Activated CD8-positive, alpha-beta memory T cell treated with anti-CD3 and anti-CD28 coated beads, Interleukin-2, amount 50 U/mL, for 48 hours (primary cell): ENCODE measurements around the gene TMX2.
"Not testable (repeated sequence)": the region's sequence is repeated elsewhere in the genome, so short reads cannot be mapped to it uniquely, and the experiment has no call there.

ENCODE experiments used
- DNase-seq: peaks from one replicate; pipeline ENCODE4 v3.0.0-alpha.2; 2020

The TMX2 gene, protein sequence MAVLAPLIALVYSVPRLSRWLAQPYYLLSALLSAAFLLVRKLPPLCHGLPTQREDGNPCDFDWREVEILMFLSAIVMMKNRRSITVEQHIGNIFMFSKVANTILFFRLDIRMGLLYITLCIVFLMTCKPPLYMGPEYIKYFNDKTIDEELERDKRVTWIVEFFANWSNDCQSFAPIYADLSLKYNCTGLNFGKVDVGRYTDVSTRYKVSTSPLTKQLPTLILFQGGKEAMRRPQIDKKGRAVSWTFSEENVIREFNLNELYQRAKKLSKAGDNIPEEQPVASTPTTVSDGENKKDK

DNA sequence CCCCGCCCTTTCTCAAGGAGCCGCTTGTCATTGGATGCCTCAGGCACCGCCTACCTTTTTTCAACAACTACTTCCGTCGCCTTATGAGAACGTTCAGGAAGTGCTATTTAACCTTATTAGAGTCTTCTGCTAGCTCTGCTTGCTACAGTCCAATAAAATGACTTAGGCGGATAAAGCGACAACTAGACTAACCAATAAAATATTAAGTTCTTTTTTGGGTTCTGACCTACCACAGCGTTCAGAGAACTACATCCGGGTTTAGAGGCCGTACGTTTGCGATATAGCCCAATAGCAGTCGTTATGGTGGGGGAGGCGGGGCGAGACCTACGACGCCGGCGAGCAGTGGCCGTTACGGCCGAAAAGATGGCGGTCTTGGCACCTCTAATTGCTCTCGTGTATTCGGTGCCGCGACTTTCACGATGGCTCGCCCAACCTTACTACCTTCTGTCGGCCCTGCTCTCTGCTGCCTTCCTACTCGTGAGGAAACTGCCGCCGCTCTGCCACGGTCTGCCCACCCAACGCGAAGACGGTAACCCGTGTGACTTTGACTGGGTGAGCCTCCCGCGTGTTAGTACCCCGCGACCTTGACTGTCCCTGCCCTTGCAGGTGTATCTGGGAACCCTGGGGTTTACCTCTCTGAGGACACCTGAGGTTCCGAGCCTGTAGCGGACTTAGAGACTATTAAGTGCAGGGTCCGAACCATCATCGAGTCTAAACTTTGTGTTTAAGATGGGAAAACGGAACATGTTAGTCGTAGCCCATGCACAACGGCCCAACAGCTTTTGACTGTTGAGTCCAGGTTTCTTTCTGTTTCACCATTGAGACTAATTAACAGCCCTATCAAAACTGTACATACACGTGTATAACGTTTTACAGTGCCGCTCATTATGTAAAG lies at the start of gene TMX2:
TSS of gene TMX2 (plus strand) at position 338 of the 895 bp plus-strand sequence. CDS start at position 364, 26 bp downstream.
- peak; percentile 89 for DNase-seq

DNA sequence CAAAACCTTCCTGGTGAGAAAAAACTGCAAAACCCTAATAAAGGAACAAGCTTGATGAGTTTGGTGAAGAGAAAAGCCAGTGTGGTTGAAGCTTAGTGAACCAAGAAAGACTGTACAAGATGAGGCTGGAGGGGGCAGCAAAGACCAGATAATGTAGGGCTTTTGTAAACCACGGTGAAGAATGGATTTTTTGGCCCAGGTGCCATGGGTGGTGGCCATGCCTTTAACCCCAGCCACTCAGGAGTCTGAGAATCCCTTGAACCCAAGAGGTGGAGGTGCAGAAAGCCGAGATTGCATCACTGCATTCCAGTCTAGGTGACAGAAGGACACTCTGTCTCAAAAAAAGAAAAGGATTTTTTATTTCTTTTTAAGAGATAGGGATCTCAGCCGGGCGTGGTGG lies 49.5 kb upstream of the TMX2 start:
- no peak for DNase-seq

DNA sequence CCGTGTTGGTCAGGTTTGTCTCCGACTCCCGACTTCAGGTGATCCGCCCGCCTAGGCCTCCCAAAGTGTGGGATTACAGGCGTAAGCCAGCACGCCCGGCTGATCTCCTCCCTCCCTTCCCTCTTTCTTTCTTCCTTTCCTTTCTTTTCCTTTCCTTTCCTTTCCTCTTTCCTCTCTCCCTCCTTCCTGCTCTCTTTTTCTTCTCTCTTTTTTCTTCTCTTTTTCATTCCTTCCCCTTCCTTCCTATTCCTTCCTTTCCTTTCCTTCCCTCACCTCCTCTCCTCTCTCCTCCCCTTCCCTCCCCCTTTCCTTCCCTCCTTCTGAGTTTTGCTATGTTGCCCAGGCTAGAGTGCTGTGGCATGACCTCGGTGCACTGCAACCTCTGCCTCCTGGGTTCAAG lies 48.4 kb upstream of the TMX2 start:
- no peak for DNase-seq

DNA sequence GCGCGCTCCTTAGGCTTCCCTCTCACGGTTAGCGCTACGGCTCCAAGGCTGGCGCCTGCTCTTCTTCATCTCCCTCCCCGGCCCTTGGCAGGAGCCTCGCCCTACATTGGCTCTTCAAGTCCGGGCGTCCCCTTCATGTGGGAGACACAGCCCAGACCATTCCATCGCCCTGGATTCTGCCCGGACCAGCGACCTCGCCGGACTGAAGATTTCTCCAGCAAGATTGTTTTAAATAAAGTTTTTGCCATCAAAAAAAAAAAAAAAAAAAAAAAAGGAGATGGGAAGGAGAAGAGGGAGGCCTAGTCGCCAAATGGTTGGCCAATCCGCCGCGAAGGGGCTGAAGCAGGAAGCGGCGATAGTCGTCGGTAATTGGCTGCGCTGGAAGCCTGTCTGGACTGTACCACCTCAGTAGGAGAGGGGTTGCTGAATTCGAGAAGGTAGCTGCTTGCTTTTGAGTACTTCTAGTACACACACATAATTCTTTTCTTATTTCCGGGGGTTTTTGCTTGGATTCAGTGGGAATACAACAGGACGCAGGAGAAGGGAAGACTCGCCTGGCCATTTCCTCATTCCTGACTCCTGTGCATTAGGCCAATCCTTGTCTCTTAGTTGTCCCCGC lies 45.2 kb upstream of the TMX2 start:
- DNase-seq: peak; percentile 90

DNA sequence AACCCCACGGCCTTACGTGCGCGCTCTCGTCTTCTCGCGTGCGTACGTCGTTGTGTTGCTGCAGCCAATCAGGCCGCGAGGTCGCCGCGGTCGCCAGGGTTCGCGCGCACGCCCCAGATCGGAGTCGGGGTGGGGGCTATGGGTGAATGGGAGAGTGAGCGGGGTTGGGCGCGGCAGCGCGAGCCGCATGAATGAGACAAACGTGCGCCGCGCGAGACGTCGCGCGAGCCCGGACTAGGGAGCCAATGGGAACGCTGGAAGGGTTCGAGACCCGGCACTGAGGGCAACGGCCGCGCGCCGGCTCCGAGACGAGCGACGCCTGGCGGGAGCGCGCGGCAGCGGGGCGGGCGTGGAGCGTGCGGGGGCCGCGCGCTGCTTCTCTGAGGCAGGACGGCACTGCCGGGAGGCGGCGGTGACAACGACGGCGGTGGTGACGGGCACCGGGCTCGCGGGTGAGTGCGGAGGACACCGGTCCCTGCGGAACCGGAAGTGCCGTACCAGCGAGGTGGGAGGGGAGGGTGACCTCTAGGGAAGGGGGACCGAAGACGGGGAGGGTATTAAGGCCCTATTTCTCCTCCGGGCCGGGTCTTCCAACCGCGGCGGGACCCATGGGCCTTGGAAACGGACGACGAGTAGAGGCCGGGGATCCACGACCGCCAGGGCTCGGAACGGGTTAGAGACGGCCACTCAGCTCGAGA lies 44.5 kb upstream of the TMX2 start, which contains the start of gene ZDHHC5:
TSS of gene ZDHHC5 (plus strand) at position 379 of the 698 bp plus-strand sequence. CDS start 4,977 bp downstream, outside the sequence.
- DNase-seq: peak; percentile 99

DNA sequence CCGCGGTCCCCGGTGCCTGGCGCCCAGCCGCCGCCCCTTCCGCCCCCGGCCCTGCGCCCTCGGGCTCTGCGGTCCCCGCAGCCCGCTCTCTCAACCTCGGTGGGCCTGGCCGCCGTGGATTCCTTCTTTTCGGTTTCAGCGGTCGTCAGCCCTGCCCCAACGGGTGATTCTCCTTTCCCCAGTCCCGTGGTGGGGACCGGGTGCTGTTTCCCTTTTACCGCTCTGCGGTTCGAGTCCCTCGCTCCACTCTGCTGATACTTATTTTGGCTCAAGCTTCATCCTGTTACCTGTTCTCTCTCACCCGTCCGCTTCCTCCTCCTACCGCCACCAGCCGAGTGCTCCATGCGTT lies 44.0 kb upstream of the TMX2 start:
- no peak for DNase-seq

DNA sequence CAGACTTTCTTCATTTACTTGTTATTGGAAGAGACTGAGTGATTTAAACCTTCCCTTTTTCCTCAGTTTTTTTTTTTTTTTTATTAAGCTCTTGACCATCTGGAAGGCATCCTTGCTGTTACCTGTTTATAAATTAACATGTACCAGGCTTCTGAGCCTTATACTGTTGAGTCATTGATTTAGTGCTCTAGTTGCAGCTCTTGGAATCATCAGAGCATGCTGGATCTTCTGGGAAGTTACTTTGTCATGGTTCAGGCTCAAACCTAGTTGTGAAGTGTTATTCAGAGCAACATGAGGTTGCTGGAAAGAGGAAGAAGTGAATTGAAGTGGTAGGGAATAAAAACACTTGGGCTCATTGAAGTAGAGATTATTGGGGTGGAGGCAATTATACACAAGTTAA lies 38.1 kb upstream of the TMX2 start:
- DNase-seq: no peak

DNA sequence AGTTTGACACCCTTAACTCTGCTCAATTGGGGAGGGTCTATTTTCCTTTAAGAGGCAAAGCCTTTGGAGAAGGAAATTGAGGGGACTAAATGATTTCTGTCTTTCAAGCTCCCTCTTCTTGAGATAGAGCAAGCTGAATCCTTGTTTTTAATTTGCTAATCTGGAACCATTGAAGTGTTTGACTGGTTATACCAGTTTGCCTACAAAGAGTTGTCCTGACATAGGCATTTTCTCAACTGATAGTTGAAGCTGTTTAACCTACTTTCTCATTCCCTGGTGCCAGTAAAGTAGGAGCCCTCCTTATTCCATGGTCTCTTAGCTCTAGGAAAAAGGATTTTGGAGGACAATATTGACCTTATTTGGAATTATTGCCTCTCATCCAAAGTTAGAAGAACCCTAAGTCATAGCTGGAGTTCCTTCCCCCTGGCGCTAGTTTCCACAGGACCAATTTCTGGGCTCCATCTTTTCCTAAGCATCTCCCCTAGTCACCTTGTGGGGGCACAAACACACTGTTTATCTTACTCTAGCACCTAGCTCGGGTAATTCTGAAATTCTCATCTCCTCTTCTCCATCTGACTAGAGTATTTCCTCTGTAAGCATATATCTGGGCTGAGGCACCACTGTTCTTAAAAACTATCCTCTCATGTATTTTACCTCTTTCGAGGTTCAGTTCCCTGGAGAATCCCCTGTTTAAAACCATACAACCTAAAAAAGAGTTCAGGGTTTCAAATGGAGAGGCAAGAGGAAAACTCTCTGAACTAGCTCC lies 37.0 kb upstream of the TMX2 start:
- DNase-seq: no peak

DNA sequence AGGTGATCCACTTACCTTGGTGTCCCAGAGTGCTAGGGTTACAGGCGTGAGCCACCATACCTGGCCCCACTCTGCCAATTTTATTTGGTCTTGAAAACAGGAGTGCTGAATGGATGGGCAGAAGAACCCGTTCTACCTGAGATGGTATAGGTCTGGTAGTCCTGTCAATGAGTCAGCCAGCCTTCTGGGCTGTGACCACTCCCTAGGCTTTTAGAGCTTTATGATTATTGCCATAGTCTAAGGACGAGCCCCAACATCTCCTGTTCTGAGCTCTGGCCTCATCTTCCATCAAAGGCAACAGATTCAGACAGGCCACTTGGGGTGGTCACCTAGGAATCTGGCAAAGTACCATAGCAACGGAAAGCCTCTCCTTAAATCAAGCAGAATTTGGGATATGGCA lies 33.0 kb upstream of the TMX2 start:
- no peak for DNase-seq

DNA sequence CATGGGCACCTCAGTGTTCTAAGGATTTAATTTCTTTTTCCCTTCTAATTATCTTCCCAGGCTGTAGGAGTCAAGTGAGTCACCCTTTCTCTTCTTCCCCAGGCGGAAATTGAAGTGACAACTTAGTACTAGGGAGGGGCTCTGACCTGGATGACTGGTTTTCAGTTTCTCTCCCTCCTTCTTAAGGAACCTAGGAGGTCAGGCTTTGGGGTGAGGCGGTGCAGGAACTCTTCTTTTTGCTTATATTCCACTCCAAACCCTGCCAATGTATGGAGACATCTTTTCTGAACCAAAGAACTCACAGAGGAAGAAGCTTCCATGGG lies 31.9 kb upstream of the TMX2 start:
- DNase-seq: no peak

DNA sequence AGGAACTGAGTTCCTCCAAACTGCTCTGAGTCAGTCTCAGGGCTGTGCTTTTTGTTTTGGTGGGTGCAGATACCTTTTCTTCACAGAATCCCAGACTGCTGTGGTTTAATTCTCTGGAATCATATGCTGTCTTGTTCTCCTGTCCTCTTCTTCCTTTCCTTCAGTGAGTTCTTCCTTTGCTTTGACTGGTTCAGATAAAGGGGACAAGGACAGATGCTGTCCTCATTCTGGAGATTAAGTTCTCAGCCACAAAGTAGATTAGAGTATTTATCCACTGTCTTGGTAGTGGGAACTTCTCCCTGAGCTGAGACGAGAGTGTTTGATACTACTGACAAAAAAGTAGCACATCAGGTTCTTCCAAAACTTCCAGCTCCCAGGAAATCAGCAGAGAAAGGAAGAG lies 31.2 kb upstream of the TMX2 start:
- no peak for DNase-seq

DNA sequence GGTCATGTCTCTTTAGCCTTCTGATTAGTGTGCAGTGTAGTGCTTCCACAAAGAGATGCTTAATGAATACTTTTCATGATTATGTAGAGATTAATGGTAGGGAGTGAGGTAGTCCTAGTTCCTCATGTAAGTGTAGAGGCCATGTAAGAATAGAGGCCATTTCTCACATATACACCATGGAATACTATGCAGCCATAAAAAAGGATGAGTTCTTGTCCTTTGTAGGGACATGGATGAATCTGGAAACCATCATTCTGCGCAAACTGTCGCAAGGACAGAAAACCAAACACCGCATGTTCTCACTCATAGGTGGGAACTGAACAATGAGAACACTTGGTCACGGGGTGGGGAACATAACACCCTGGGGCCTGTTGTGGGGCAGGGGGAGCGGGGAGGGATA lies 21.9 kb upstream of the TMX2 start:
- DNase-seq: not testable (repeated sequence)

DNA sequence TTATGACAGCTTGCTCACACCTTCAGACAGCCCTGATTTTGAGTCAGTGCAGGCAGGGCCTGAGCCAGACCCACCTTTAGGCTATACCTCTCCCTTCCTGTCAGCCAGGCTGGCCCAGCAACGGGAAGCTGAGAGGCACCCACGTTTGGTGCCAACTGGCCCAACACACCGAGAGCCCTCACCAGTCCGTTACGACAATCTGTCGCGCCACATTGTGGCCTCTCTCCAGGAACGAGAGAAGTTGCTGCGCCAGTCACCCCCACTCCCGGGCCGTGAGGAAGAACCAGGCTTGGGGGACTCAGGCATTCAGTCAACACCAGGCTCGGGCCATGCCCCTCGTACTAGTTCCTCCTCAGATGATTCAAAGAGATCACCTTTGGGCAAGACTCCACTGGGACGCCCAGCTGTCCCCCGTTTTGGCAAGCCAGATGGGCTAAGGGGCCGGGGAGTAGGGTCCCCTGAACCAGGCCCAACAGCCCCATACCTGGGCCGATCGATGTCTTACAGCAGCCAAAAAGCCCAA lies 13.5 kb upstream of the TMX2 start:
- DNase-seq: no peak

DNA sequence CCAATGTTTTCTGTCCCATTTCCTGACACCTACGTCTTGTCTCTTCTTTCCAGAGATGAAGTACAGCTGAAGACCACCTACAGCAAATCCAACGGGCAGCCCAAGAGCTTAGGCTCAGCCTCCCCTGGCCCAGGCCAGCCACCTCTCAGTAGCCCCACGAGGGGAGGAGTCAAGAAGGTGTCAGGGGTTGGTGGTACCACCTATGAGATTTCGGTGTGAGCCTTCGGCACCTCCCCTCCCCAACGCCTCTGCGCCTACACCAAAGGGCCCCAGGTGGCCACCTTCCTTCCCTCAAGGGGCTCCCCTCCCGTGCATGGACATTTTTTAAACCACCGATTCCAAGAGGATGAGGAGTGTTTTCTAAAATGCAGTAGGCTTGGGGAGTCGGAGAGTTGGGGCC lies 12.6 kb upstream of the TMX2 start:
- no peak for DNase-seq

DNA sequence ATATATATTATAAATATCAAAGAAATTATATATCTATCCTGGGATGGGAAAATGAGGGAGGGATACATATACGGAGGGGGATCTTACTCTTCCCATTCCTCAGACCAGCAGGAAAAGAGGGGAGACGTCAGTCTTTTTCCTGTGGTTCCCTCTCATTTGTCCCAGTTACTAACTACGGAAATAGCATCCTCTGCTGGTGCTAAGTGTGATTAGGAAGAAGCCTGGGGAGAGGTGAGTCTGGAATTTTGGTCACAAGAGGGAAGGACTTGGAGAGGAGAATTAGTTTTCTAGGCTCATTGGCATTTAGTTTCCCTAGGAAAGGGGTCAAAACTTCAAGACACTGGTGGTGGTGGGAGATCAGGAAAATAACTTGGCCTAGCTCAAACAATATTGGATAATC lies 12.0 kb upstream of the TMX2 start:
- no peak for DNase-seq

DNA sequence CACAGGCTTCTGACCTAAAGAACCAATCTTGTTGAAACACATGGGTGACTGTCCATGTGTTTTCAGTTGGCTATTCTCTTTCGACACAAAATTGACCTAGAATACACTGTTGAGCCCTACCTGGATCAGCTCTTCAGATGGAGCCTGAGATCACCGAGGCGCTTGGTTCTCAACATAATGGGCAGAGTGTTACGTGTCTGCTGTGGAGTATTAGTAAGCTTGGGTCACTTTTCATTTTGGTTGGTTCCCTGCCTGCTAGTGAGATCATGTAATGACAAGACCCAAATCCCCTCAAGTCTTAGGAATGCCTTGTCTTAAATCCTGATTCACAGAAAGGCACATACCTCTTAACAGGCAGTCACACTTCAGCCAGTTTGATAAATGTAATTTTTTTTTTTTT lies 9.1 kb upstream of the TMX2 start:
- DNase-seq: no peak

DNA sequence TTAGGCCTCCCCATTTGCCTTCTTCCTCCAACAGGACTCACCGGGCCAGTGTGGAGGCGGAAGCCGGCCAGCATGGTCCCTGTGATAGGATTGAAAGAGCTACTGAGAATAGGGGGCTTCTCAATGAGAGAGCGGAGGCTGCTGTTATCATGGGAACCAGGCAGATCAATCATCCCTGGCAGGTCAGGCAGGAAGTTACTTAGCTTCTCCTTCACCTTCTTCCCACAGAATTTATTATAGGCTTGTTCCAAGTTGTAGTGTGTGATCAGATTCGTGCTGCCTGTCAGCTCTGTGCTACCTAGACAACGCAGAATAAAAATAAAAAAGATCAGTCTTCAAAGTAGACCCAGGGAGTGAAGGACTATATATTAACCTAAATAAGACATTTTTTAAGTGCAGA lies 7.5 kb upstream of the TMX2 start:
- DNase-seq: no peak

DNA sequence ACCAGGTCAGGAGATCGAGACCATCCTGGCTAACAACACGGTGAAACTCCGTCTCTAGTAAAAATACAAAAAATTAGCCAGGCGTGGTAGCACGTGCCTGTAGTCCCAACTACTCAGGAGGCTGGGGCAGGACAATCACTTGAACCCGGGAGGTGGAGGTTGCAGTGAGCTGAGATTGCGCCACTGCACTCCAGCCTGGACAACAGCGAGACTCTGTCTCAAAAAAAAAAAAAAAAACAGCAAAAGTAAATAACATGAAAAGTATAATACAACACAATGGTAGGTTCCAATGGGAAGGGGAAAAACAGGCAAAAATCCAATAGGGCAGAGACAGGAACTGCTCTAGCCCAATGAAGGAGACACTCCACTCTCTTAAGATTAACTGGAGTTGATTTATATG lies 7.0 kb upstream of the TMX2 start:
- DNase-seq: not testable (repeated sequence)

DNA sequence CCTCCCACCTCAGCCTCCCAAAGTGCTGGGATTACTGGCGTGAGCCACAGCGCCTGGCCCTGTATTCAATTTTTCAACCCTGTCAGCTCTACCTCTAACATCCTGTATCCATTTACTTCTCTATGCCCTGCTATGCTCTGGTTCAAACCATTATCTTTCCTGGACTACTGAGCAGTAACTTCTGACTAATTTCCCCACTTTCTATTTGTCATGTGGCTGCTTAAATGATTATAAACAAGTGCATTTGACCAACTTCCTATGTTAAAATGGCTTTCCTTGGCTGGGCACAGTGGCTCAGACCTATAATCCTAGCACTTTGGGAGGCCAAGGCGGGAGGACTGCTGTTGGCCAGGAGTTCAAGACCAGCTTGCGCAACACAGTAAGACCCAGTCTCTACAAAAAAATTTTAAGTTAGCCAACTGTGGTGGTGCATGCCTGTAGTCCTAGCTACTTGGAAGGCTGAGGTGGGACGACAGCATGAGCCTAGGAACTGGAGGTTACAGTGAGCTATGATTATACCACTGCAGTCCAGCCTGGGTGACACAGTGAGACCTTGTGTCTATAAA lies 2.5 kb upstream of the TMX2 start:
- no peak for DNase-seq

DNA sequence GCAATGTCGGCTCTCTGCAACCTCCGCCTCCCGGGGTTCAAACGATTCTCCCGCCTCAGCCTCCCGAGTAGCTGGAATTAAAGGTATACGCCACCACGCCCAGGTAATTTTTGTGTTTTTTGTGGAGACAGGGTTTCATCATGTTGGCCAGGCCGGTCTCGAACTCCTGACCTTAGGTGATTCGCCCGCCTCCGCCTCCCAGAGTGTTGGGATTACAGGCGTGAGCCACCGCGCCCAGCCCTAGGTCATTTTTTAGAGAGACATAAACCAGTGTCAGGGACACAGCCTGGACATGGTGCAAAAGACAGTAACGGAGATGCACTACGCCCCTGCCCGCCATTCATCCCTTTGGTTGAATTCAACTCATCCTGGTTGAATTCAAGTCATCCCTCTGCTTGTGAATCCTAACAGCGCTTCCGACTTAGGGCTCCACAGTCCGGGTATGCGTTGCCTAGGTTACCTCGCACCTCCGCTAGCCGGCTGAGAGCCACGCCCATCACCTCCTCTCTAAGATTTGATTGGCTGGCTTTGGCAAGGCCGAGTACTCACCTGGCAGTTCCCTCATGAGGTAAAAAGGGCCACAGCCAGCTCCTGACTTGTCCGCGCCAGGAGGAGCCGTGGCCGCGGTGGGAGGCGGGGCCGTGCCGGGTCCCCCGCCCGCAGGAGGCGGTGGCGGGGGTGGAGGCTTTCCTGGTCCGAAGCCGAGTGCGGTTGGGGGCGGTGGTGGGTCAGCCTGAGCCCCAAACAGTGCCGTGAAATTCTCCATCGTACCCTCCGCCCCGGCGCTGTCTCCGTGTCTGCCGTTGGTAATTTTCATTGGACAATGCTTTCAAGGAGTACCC lies 758 bp upstream of the TMX2 start, which contains the start of gene MED19:
TSS of gene MED19 (minus strand) at position 802 of the 842 bp plus-strand sequence. CDS start at position 766, 36 bp downstream.
- DNase-seq: peak; percentile 82

DNA sequence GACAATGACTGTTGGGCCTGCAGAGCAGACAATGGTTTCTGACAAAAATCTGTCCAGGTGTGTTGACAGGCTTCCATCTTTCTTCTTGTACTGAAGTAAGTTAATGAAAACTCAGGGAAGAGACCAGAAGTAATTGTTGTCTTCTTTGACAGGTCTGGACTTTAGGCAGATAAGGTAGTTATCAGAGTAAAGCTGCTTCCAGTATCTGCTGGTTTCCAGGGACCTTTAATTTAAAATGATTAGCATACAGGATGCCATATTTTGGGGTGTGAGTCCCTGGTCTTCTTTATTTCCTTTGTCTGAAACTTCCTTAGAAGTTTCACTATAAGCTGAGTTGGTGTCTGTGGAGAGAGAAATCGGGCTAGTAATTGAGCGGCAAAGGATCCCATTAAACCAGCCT lies 1.4 kb downstream of the TMX2 start:
- DNase-seq: no peak
